ENCODE measurements around the gene YLPM1. TPM values are rescaled to one million over a fixed set of nuclear protein-coding genes. Genes with fewer than 3 reads are reported as not detected.

YLPM1 gene
- total RNA-seq, 1 experiment from 2014 or later = 43.9 TPM

DNA sequence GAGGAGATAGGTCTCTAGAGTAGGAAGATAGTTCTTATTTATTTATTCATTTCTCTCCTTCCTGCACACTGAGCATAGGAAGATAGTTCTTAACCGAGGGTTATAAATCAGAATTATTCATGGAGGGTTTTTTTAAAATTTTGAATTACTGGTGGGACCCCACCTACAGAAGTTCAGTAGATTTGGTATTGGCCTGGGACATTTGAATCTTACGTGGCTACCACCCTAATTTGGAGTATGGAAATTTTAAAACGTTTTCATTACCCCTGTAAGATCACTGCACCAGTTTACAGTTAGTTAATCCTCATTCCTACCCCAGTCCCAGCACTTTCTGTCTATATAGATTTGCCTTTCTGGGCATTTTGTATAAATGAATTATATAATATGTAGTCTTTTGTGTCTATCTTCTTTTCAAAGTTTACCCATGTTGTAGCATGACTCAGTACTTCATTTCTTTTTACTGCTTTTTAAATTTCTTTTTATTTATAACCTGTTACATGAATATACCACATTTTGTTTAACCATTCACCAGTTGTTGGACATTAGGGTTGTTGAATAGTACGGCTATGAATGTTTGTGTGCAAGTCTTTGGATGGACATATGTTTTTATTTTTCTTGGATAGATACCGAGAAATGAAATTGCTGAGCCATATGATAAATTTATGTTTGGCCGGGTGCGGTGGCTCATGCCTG, 44.9 kb downstream of the YLPM1 start:
- no peak overlapping the region for H3K4me3 ChIP-seq
- no peak for DNase-seq
- no peak overlapping the region for H3K27ac ChIP-seq
- peaks cover 60% of the 10 kb centered on the region for H3K36me3 ChIP-seq
- H3K4me1 ChIP-seq = no peaks in the 10 kb centered on the region
- H3K9me3 ChIP-seq (replicated peaks) = no peaks in the 10 kb centered on the region
- H3K27me3 ChIP-seq = no peaks in the 10 kb centered on the region

DNA sequence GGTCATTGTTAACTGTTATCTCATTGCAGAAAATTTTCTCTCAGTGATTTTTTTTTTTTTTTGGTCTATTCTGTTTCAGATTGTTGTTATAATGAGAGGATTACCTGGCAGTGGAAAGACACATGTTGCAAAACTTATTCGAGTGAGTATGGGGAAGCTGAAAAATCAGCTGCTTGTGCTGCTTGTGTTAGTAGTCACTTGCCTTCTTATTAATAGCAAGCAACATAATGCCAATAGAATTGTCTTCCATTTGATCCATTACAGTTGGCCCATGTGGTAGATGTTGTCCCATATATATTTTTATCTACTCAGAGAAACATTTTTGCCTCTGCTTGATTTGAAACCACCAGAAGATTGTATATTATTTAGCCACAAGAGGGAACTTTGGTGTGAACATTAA, 53.0 kb downstream of the YLPM1 start:
- Histone ChIP-seq H3K4me1 (no peaks in the 10 kb centered on the region), H3K9me3 (replicated peaks) (no peaks in the 10 kb centered on the region), H3K27me3 (no peaks in the 10 kb centered on the region), H3K36me3 (peaks cover 78% of the 10 kb centered on the region), H3K4me3 (no peak overlapping the region), H3K27ac (no peak overlapping the region)
- no peak for DNase-seq

DNA sequence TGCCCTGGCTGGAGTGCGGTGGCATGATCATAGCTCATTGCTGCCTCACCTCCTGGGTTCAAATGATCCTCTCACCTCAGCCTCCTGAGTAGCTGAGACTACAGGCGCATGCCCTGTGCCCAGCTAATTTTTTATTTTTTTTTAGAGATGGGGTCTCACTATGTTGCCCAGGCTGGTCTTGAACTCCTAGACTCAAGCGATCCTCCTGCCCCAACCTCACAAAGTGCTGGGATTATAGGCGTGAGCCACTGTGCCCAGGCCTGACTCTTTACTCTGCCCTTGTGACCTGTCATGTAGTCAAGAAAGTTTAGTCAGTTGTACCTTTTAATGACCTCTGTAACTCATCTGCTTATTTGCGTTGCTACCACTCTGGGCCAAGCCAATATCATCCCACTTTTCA, 57.2 kb downstream of the YLPM1 start:
- Histone ChIP-seq H3K4me1 (no peaks in the 10 kb centered on the region), H3K36me3 (peaks cover 58% of the 10 kb centered on the region), H3K9me3 (replicated peaks) (no peaks in the 10 kb centered on the region), H3K4me3 (no peak overlapping the region), H3K27ac (no peak overlapping the region), H3K27me3 (no peaks in the 10 kb centered on the region)
- DNase-seq = no peak

DNA sequence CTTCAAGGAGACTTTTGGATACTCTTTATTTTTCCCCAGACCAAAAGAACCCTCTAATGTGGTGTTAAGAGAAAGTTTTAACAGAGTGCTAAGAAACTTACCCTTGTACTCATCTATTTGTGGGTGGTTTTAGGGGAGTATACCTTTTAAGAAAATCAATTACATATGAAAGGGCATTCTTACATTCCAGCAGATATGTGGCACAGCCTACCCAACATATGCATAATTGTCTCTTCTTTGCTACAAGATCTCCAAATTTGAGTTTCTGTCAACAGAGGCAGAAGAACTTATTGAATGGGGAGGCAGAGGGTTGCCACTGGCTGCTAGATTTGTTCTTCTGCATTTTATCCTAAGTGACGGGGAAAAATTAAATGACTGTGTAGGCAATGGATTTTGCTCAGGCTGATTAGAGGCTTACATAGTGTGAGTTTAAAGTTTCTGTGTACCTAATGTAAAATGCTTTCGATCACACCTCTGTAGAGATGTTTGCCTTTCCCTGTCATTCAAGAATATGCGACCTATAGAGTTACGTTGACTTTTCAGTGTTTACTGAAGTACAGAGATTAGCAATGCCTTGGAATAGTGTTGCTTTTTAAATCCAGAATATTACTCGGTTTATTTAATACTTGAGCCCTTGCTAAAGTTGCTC, 58.3 kb downstream of the YLPM1 start:
- no peaks in the 10 kb centered on the region for H3K27me3 ChIP-seq
- no peaks in the 10 kb centered on the region for H3K4me1 ChIP-seq
- peaks cover 57% of the 10 kb centered on the region for H3K36me3 ChIP-seq
- DNase-seq = no peak
- H3K9me3 ChIP-seq (replicated peaks) = no peaks in the 10 kb centered on the region
- H3K27ac ChIP-seq = no peak overlapping the region
- no peak overlapping the region for H3K4me3 ChIP-seq

DNA sequence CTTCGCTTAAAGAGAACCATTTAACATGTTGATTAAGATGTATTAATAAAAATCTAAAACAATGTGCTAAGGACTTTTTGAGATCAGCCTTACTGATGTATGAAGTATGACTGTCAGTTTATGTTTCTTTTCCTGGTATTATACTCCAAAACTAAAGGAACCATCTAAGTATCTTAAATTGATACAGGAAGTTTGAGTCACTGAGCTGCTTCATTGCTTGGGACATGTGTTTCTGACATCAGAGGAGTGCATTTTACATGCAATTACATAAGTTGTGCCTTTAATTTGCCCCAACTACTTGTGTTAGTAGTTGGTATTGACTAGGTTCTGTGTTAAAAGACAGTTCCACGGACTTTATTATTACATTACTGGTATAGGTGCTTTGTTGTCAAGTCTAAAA, 61.9 kb downstream of the YLPM1 start:
- Histone ChIP-seq H3K4me3 (no peak overlapping the region), H3K36me3 (peaks cover 38% of the 10 kb centered on the region), H3K9me3 (replicated peaks) (no peaks in the 10 kb centered on the region), H3K27ac (no peak overlapping the region), H3K4me1 (no peaks in the 10 kb centered on the region), H3K27me3 (no peaks in the 10 kb centered on the region)
- DNase-seq = no peak

DNA sequence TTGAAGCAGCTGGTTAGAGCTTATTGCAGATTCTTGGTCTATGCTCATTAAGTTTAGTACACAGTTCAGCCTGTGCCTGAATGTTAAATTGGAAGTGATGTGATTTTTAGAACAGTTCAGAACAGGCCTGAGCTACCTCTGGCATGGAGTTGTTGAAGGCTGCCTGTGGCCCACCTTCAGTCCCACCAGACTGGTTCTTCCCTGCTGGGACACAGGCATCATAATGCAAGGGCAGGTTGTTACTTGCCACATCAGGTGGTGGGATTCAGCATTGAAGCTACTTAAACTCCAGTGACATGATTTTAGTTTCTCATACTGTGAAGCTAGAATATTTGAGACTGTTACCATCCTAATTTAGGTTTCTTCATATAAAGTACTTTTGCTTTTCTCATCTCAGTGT, 63.5 kb downstream of the YLPM1 start:
- Histone ChIP-seq H3K27me3 (no peaks in the 10 kb centered on the region), H3K4me3 (no peak overlapping the region), H3K27ac (no peak overlapping the region), H3K36me3 (peaks cover 37% of the 10 kb centered on the region), H3K4me1 (no peaks in the 10 kb centered on the region), H3K9me3 (replicated peaks) (no peaks in the 10 kb centered on the region)
- no peak for DNase-seq

DNA sequence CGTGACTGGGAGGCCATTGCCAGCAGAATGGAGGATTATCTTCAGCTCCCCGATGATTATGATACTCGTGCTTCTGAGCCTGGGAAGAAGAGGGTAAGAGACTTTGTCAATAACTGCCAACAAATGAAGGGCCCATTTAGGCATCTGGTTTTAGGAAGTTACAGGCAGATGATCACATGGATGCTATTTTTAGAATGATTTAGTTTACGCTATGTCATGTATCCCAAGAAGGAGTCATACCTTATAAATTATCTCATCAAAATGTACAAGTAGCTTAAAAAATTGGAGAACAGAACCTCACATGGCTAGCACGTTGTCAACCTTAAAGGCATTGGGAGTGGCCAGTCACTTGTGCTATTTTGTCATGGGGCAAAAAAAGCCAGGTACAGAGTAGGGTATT, 66.1 kb downstream of the YLPM1 start:
- no peaks in the 10 kb centered on the region for H3K27me3 ChIP-seq
- no peaks in the 10 kb centered on the region for H3K9me3 ChIP-seq (replicated peaks)
- H3K36me3 ChIP-seq = peaks cover 38% of the 10 kb centered on the region
- no peak overlapping the region for H3K4me3 ChIP-seq
- H3K4me1 ChIP-seq = no peaks in the 10 kb centered on the region
- H3K27ac ChIP-seq = no peak overlapping the region
- DNase-seq = no peak

DNA sequence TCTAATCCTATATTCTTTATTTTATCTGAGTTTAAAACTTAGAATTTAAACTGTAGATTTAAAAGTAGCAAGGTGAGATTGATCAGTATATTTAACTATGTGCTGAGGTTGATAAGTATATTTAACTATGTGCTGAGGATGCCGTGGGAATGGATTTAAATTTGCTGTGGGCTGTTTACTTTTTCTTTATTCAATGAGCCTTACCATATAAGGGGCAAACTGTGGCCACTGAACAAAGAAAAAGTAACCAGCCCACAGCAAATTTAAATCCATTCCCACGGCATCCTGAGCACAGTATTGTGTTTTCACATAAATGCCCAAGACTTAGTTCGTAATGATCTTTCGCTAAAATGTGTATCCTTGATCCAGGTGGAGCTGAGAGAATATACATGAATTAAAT, 69.7 kb downstream of the YLPM1 start:
- Histone ChIP-seq H3K9me3 (replicated peaks) (no peaks in the 10 kb centered on the region), H3K4me1 (no peaks in the 10 kb centered on the region), H3K27ac (no peak overlapping the region), H3K4me3 (no peak overlapping the region), H3K27me3 (no peaks in the 10 kb centered on the region), H3K36me3 (peaks cover 36% of the 10 kb centered on the region)
- no peak for DNase-seq

DNA sequence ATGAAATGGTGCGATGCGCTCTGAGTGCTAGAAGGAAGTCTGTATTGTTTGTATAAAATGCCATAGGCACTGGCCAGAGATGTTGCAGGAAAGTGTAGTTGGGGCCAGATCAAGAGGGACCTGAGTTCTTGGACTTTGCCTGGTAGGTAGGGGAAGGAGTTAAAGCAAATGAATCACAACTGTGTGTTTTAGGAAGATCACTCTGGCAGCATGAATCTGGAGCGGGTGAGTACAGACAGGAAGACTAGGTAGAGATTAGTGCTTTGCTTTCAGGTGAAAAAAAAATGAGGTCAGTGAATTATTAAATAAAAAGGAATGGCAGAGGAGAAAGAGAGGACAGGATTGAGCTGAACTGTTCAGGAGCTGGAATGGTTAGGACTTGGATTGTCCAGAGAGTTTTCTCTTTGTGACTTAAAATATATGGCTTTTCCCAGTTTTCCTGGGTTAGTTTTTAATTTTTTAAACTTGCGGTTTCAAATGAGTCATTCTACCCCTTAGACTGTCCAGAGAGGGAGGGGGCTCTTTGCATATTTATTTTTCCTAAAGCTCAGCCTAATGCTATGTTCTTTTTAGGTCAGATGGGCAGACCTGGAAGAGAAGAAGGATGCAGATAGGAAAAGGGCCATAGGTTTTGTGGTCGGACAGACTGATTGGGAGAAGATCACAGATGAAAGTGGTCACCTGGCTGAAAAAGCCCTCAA, 71.7 kb downstream of the YLPM1 start:
- no peak for DNase-seq
- Histone ChIP-seq H3K27me3 (no peaks in the 10 kb centered on the region), H3K4me1 (no peaks in the 10 kb centered on the region), H3K4me3 (no peak overlapping the region), H3K27ac (no peak overlapping the region), H3K36me3 (peaks cover 28% of the 10 kb centered on the region), H3K9me3 (replicated peaks) (no peaks in the 10 kb centered on the region)

DNA sequence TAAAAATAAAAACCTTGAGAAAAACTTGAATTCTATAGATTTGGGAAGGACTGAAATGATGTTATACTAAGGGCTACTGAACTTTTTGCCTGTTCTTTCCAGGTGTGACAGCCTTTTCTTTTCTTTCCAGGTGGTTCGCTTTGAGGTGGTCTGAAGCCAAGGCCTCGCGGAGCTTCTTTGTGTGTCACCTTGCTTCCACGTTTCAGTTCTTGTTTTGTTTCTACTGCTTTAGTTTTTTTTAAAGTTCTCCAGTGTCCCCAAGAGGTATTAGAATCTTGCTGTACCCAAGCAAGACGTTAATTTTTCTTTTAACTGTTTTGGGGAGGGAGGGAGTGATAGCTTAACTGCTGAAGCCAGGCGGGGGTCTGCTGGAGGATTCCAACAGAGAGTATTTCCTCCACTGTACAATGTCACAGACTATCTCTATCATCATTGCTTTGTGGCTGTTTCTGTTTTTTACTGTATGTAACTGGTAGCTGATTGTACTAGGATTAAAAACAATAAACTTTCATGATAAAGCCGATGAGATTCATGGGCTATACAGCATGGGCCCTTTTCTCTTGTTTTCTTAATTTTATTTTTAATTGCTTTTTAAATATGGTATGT, 72.6 kb downstream of the YLPM1 start:
- H3K36me3 ChIP-seq = peaks cover 21% of the 10 kb centered on the region
- H3K27me3 ChIP-seq = no peaks in the 10 kb centered on the region
- DNase-seq = no peak
- H3K4me3 ChIP-seq = no peak overlapping the region
- no peak overlapping the region for H3K27ac ChIP-seq
- H3K4me1 ChIP-seq = no peaks in the 10 kb centered on the region
- H3K9me3 ChIP-seq (replicated peaks) = no peaks in the 10 kb centered on the region

DNA sequence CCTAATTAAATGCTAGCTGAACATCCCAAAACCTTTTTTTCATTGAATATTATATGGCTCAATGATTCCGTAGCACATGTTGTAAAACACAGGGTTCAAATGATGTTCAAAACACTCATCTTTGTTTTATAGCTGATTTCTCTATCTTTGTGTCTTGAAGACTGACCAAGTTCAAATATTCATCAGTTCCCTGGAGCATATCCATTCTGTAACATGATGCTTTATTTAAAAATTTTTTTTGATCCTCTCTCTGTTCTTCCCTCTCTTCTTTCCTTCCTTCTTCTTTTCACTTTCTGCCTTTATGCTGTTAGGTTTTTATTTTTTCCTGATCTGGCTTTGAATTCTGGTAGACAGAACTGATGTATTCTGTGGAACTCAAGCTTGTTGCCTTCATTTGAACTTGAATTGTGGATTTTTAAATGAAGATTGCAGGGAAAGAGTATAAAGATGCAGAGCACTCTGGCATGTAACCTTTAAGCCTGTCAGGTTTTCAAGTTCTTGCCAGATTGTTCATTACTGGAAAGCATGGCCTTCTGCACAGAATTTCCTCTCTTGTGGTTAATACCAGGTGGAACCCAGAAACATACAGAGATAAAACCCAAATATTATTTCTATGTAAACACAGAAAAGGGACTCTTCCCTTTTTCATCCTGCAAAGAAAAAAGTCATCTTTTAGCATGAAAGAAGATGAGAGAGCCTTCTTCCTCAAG, 73.3 kb downstream of the YLPM1 start:
- Histone ChIP-seq H3K27ac (no peak overlapping the region), H3K4me1 (no peaks in the 10 kb centered on the region), H3K9me3 (replicated peaks) (no peaks in the 10 kb centered on the region), H3K4me3 (no peak overlapping the region), H3K36me3 (peaks cover 17% of the 10 kb centered on the region), H3K27me3 (no peaks in the 10 kb centered on the region)
- no peak for DNase-seq

DNA sequence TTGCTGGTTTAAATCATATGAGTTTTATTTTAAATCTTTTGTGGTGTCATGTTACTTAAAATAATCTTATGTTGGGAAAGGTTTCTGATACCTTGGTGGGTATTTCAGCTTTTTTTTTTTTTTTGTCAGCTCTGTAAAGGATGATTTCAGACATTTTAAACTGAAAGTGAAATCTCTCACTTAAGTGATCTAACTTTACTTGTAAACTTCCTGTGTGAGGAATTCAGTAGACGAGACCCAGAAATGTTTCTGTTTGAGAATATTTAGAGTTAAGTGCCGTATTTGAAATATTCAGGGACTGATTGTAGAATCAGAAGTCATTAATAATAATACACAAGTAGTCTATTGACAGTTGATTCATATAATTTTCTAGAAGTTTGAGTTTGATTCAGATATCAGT, 75.0 kb downstream of the YLPM1 start:
- DNase-seq = no peak

DNA sequence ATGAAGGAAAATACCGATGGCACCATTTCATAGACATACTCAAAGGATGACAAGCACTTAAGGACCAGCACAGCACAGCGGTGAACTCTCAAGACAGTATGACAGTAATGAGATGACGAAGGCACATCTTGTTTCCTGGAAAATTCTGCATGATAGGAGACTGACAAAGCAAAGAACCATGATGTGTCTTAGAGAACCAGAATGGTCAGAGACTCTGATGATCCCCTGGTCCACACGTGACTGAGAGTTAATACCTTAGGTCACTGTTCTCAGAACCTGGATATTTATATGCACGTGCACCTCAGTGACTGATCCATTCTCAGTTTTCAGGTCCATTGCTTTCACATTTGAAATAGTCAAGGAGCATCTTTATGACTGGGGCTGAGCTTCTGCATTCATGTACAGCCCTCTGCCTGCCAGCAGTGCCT, 77.5 kb downstream of the YLPM1 start:
- no peaks in the 10 kb centered on the region for H3K27me3 ChIP-seq
- no peaks in the 10 kb centered on the region for H3K9me3 ChIP-seq (replicated peaks)
- H3K4me3 ChIP-seq = no peak overlapping the region
- H3K27ac ChIP-seq = no peak overlapping the region
- peaks cover 6% of the 10 kb centered on the region for H3K36me3 ChIP-seq
- H3K4me1 ChIP-seq = no peaks in the 10 kb centered on the region
- no peak for DNase-seq

More for the DNA sequence above, 75.0 kb downstream of the YLPM1 start:
- no peaks in the 10 kb centered on the region for H3K27me3 ChIP-seq
- H3K4me1 ChIP-seq = no peaks in the 10 kb centered on the region
- no peak overlapping the region for H3K27ac ChIP-seq
- peaks cover 9% of the 10 kb centered on the region for H3K36me3 ChIP-seq
- H3K4me3 ChIP-seq = no peak overlapping the region
- no peaks in the 10 kb centered on the region for H3K9me3 ChIP-seq (replicated peaks)

DNA sequence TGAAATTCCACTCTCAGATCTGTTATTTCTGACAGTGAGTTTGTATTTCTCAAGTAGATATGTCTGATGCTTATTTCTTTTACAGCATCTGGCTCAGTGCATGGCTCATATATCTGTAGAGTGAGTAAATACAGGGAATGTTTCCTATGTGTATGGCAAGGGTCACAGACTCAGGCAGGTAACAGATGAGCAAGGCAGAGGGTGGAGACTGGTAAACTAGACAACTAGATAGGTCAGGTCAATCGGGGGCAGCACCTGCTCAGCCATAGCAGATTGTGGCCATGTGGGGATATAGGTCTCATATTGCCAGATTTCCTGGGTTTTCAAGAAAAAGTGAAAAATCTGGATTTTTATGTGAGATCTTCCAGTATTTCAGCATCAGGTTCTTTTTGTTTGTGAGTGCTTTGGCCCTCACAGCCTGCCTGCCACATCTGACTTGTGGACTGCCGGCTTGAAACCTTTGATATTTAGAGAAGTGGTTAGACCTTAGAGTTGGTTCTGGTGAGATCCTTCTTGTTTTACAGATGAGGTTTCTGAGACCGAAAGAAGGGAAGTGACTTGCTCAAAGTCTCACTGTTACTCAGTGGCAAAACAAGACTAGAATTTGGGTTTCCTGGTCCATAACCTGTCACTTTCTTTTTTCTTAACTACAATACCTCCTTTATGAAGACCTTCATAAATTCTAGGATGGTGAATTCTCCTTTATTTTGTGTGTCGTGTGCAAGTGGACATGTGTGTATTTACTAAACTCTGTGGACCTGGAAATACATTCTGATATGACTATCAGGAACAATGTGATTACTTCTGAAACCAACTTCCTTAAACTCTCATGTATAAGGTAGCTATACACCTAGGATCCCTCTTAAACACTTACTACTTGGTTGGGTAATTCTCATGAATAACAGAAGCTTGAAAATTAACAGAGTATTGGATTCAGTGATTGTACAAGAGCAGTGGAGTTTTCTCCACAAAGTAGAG, 78.4 kb downstream of the YLPM1 start:
- Histone ChIP-seq H3K9me3 (replicated peaks) (no peaks in the 10 kb centered on the region), H3K4me3 (no peak overlapping the region), H3K27ac (no peak overlapping the region), H3K27me3 (no peaks in the 10 kb centered on the region), H3K4me1 (peaks cover 3% of the 10 kb centered on the region; the same call in 1 of the 2 replicates), H3K36me3 (no peaks in the 10 kb centered on the region; the same call in 1 of the 2 replicates)
- DNase-seq = no peak
